ENCODE measurements around the gene NPBWR2.
"Not testable (repeated sequence)": the region's sequence is repeated elsewhere in the genome, so short reads cannot be mapped to it uniquely, and the experiment has no call there.

Gene NPBWR2

DNA sequence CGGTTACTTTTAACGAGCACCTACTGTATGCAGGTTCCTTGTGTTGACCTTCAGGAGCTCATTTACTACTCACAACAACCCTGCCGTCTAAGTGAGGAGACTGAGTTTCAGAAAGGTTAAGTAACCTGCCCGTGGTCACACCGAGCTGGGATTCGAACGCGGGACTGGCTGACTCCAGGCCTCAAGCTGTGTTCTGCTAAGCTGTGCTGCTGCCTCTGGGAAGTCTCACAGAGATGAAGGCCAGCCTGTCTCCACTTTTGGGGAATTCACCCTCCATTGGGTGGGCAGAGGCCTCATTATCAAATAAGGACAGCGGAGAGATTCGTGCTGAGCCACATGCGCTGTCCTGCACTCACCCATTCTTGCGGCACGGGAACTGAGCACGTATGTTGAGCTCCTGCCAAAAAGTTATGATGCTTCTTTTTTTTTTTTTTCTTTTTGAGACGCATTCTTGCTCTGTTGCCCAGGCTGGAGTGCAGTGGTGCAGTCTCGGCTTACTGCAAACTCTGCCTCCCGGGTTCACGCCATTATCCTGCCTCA is 31.0 kb upstream of the NPBWR2 start:
- no peak for DNase-seq
- TF ChIP-seq GATA1 (IDR thresholded peaks at IDR 0.05; ENCODE audit: low read depth, low read length) (no peak), POLR2A (IDR thresholded peaks at IDR 0.05; ENCODE audit: low read length) (no peak)

GRCh38 chr20:64137598-64138031 is 30.2 kb upstream of the NPBWR2 start:
- TF ChIP-seq POLR2A (IDR thresholded peaks at IDR 0.05; ENCODE audit: low read length) (no peak), GATA1 (IDR thresholded peaks at IDR 0.05; ENCODE audit: low read depth, low read length) (no peak)
- no peak for DNase-seq

DNA sequence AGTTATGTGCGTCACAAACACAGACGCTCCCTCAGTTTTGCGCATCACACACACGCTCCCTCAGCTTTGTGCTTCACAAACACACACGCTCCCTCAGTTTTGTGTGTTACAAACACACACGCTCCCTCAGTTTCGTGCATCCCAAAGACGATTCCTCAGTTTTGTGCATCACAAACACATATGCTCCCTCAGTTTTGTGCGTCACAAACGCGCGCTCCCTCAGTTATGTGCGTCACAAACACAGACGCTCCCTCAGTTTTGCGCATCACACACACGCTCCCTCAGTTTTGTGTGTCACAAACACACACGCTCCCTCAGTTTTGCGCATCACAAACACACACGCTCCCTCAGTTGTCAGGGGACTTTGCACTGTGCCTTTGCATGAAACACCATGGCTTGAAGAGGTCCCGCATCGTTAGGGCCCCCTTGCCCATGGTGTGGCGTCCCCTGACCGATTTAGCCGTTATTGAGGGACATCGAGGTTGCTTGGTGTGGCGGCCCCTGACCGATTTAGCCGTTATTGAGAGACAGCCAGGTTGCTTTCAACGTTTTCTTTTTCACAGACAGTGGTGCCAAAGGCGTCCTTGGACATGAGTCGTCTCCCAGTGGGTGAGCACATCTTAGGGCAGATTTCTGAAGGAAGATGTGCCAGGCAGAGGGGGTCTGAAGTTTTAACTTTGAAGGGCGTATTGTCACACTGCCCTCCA is 28.8 kb upstream of the NPBWR2 start:
- no peak for TF ChIP-seq POLR2A (IDR thresholded peaks at IDR 0.05; ENCODE audit: low read length)
- TF ChIP-seq GATA1 (IDR thresholded peaks at IDR 0.05; ENCODE audit: low read depth, low read length), result no peak
- DNase-seq, result no peak

- not testable (repeated sequence) for DNase-seq
Observed at GRCh38 chr20:64134744-64135143, 27.4 kb upstream of the NPBWR2 start.

DNA sequence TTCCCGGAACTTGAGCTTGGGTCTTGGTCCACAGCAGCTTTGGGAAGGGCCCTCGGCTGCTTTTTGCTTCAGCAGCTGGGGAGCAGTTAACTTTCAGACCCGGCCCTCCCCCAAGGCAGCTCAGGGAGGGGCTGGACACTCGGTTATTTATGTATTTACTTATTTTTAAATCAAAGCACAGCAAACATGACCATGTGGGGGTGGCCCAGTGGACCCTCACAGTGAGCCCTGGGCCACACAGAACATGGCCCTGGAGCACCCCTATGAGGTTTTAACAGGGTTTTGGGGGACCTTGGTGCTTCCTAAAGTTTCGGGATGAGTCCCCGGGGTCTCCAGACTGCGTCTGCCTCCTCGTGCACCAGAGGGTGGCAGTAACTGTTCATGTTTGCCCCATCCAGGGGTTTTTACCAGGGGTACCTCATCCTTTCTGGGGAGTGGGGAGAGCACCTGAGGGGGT is 26.6 kb upstream of the NPBWR2 start:
- DNase-seq, result no peak
- TF ChIP-seq GATA1 (IDR thresholded peaks at IDR 0.05; ENCODE audit: low read depth, low read length) (no peak), POLR2A (IDR thresholded peaks at IDR 0.05; ENCODE audit: low read length) (no peak)

GRCh38 chr20:64131406-64131805 is 24.0 kb upstream of the NPBWR2 start:
- no peak for TF ChIP-seq GATA1 (IDR thresholded peaks at IDR 0.05; ENCODE audit: low read depth, low read length)
- no peak for TF ChIP-seq POLR2A (IDR thresholded peaks at IDR 0.05; ENCODE audit: low read length)
- DNase-seq, result peak; percentile 20 to 26

GRCh38 chr20:64130876-64131275 is 23.5 kb upstream of the NPBWR2 start:
- no peak for DNase-seq
- TF ChIP-seq GATA1 (IDR thresholded peaks at IDR 0.05; ENCODE audit: low read depth, low read length), result no peak
- no peak for TF ChIP-seq POLR2A (IDR thresholded peaks at IDR 0.05; ENCODE audit: low read length)

- TF ChIP-seq GATA1 (IDR thresholded peaks at IDR 0.05; ENCODE audit: low read depth, low read length) (no peak), POLR2A (IDR thresholded peaks at IDR 0.05; ENCODE audit: low read length) (no peak)
- DNase-seq, result no peak
Observed at GRCh38 chr20:64130271-64130670, 22.9 kb upstream of the NPBWR2 start.

DNA sequence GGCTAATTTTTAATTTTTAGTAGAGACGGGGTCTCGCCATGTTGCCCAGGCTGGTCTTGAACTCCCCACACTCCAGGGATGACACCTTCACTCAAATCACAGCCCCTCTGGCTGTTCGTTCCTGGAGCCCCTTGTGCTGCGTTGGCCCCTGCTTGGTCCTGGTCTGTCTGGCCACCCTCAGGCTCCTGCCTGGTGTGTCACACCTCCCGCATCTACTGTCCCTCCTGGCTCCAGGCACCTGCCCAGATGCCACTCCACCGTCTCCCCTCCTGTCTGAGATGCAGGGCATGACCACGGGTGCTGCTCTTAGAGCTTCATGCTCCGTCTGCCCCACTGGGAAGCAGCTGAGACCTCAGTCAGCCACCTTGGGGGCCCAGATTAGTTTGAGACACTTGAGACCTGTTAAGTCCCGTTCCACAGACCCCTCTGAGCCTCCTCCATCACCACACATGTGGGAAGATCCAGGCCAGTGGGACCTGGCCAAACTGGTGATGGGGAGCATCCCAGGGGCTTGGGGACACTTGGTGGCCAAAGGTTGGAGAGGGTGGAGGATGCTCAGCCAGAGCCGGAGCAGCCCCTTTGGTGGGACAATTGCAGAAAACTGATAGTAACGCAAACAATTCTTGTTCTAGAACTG is 21.9 kb upstream of the NPBWR2 start:
- TF ChIP-seq GATA1 (IDR thresholded peaks at IDR 0.05; ENCODE audit: low read depth, low read length) (no peak), POLR2A (IDR thresholded peaks at IDR 0.05; ENCODE audit: low read length) (no peak)
- no peak for DNase-seq

- not testable (repeated sequence) for DNase-seq
Observed at GRCh38 chr20:64123517-64123916, 16.2 kb upstream of the NPBWR2 start.

GRCh38 chr20:64122927-64123326 is 15.6 kb upstream of the NPBWR2 start:
- not testable (repeated sequence) for DNase-seq

- TF ChIP-seq GATA1 (IDR thresholded peaks at IDR 0.05; ENCODE audit: low read depth, low read length) (no peak), POLR2A (IDR thresholded peaks at IDR 0.05; ENCODE audit: low read length) (no peak)
- DNase-seq, result no peak
Observed at GRCh38 chr20:64121586-64121985, 14.2 kb upstream of the NPBWR2 start.

DNA sequence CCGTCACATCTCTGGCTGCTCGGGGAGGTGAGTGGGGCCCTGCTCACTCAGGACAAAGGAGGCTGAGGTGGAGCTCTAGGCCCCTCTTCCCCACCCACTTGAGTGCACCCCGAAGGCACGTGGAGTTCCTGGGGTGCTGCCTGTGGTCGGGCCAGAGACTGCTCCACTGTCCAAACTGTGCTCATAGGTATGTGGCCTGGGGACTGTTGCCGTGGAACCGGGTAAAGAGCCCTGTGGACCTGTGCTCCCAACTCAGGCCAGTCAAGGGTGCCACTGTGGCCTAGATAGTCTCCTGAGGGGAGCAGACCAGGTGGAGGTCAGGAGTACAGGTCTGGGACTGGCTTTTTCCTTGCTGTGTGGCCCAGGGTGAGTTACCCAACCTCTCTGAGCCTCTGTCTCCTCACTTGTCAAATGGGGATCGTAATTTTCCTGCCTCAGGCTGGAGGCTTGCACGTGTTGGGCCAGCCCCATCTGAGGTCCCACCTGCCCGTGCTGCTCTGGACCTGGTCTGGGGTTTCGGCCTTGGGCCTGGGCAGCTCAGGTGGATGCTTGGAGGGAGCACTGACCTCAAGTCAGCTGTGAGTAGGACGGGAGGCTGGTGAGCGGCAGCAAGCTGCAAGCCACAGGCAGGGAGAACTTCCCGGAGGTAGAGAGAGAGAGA is 12.4 kb upstream of the NPBWR2 start:
- TF ChIP-seq GATA1 (IDR thresholded peaks at IDR 0.05; ENCODE audit: low read depth, low read length) (no peak), POLR2A (IDR thresholded peaks at IDR 0.05; ENCODE audit: low read length) (no peak)
- no peak for DNase-seq

- no peak for DNase-seq
- no peak for TF ChIP-seq GATA1 (IDR thresholded peaks at IDR 0.05; ENCODE audit: low read depth, low read length)
- TF ChIP-seq POLR2A (IDR thresholded peaks at IDR 0.05; ENCODE audit: low read length), result no peak
Observed at GRCh38 chr20:64119301-64119680, 11.9 kb upstream of the NPBWR2 start.

- not testable (repeated sequence) for DNase-seq
Observed at GRCh38 chr20:64117432-64117777, 10.0 kb upstream of the NPBWR2 start.
